H9 (cell line): Measurements from ENCODE around the gene SYT2. TPM values are rescaled to one million over a fixed set of nuclear protein-coding genes. Genes with fewer than 3 reads are reported as not detected.
A peak's percentile ranks its signal among the peaks of the same experiment; 100 is the strongest.

Source experiments
- DNase-seq: peaks from one replicate; pipeline ENCODE4 v3.0.0-alpha.2; 2017
- H2AFZ ChIP-seq: one replicate; pipeline ENCODE4 v1.6.1; 2013; ENCODE audit warnings: mild to moderate bottlenecking, low read length, control low read depth, moderate library complexity
- H2AK5ac ChIP-seq: 2 replicates; pipeline ENCODE4 v1.6.1; 2013; ENCODE audit warnings: low read length, control low read depth, mixed read lengths; ENCODE audit not compliant: insufficient read length
- H2BK120ac ChIP-seq: one replicate; pipeline ENCODE4 v1.6.1; 2013; ENCODE audit warnings: low read depth, mild to moderate bottlenecking, low read length, control low read depth, inconsistent platforms; ENCODE audit not compliant: poor library complexity, severe bottlenecking
- H2BK12ac ChIP-seq: 2 replicates; pipeline ENCODE4 v1.6.1; 2013; ENCODE audit warnings: low read length, control low read depth, mixed read lengths, low read depth; ENCODE audit not compliant: insufficient read length
- H2BK15ac ChIP-seq: 2 replicates; pipeline ENCODE4 v1.6.1; 2013; ENCODE audit warnings: low read depth, low read length, control low read depth
- H2BK20ac ChIP-seq: one replicate; pipeline ENCODE4 v1.6.1; 2013; ENCODE audit warnings: low read depth, mild to moderate bottlenecking, low read length, control low read depth, inconsistent platforms; ENCODE audit not compliant: poor library complexity, severe bottlenecking
- H2BK5ac ChIP-seq: 2 replicates; pipeline ENCODE4 v1.6.1; 2013; ENCODE audit warnings: low read length, control low read depth, mixed read lengths; ENCODE audit not compliant: insufficient read length
- H3K14ac ChIP-seq: 2 replicates; pipeline ENCODE4 v1.6.1; 2013; ENCODE audit warnings: low read length, control low read depth; ENCODE audit not compliant: insufficient read depth
- H3K18ac ChIP-seq: 2 replicates; pipeline ENCODE4 v1.6.1; 2013; ENCODE audit warnings: low read depth, mild to moderate bottlenecking, mixed read lengths, low read length, control low read depth; ENCODE audit not compliant: insufficient read length
- H3K23ac ChIP-seq: 2 replicates; pipeline ENCODE4 v1.6.1; 2013; ENCODE audit warnings: low read length, control low read depth, mixed read lengths, low read depth; ENCODE audit not compliant: insufficient read length
- H3K23me2 ChIP-seq: 2 replicates; pipeline ENCODE4 v1.6.1; 2013; ENCODE audit warnings: low read depth, mild to moderate bottlenecking, mixed read lengths, low read length, control low read depth; ENCODE audit not compliant: insufficient read length, poor library complexity, severe bottlenecking
- H3K27ac ChIP-seq: 2 replicates; pipeline ENCODE4 v1.5.1; 2013; ENCODE audit warnings: low read length, control low read depth, mixed read lengths, low read depth; ENCODE audit not compliant: insufficient read length
- H3K27me3 ChIP-seq: 2 replicates; pipeline ENCODE4 v1.6.1; 2013; ENCODE audit warnings: low read length, control low read depth, inconsistent platforms; ENCODE audit not compliant: insufficient read depth
- H3K4ac ChIP-seq: 2 replicates; pipeline ENCODE4 v1.6.1; 2013; ENCODE audit warnings: low read depth, mild to moderate bottlenecking, control low read depth, inconsistent platforms, low read length, moderate library complexity
- H3K4me1 ChIP-seq: 2 replicates; pipeline ENCODE4 v1.6.1; 2013; ENCODE audit warnings: low read length, control low read depth, inconsistent platforms; ENCODE audit not compliant: insufficient read depth
- H3K4me2 ChIP-seq: 2 replicates; pipeline ENCODE4 v1.6.1; 2013; ENCODE audit warnings: low read length, control low read depth, mixed read lengths; ENCODE audit not compliant: insufficient read length, insufficient read depth
- H3K56ac ChIP-seq: 2 replicates; pipeline ENCODE4 v1.6.1; 2013; ENCODE audit warnings: low read depth, mild to moderate bottlenecking, mixed read lengths, low read length, control low read depth; ENCODE audit not compliant: insufficient read length
- H3K79me1 ChIP-seq: 2 replicates; pipeline ENCODE4 v1.6.1; 2013; ENCODE audit warnings: low read depth, mild to moderate bottlenecking, moderate library complexity, low read length, control low read depth, inconsistent platforms; ENCODE audit not compliant: insufficient read depth, poor library complexity, severe bottlenecking
- H3K79me2 ChIP-seq: 2 replicates; pipeline ENCODE4 v1.6.1; 2013; ENCODE audit warnings: low read length, control low read depth, inconsistent platforms; ENCODE audit not compliant: insufficient read depth
- H3K9ac ChIP-seq: 2 replicates; pipeline ENCODE4 v1.6.1; 2013; ENCODE audit warnings: low read length, control low read depth, mixed read lengths; ENCODE audit not compliant: insufficient read length; ENCODE audit errors: extremely low read depth
- H3K9me3 ChIP-seq: one replicate; pipeline ENCODE4 v1.6.1; 2013; ENCODE audit warnings: low read depth, low read length, inconsistent platforms; ENCODE audit not compliant: control insufficient read depth
- H3T11ph ChIP-seq: one replicate; pipeline ENCODE4 v1.6.1; 2013; ENCODE audit warnings: mild to moderate bottlenecking, low read length, control low read depth, inconsistent platforms
- H4K20me1 ChIP-seq: one replicate; pipeline ENCODE4 v1.6.1; 2013; ENCODE audit not compliant: control insufficient read depth, insufficient read length, insufficient read depth
- H4K5ac ChIP-seq: 2 replicates; pipeline ENCODE4 v1.6.1; 2013; ENCODE audit warnings: low read depth, mild to moderate bottlenecking, mixed read lengths, low read length, control low read depth; ENCODE audit not compliant: insufficient read length
- H4K8ac ChIP-seq: replicated peaks from 2 replicates; pipeline ENCODE4 v1.6.1; 2013; ENCODE audit warnings: low read length, control low read depth, mixed read lengths, low read depth; ENCODE audit not compliant: insufficient read length
- H4K91ac ChIP-seq: 2 replicates; pipeline ENCODE4 v1.6.1; 2013; ENCODE audit warnings: low read depth, mild to moderate bottlenecking, moderate library complexity, mixed read lengths, low read length, control low read depth; ENCODE audit not compliant: insufficient read length
- H3K27ac Mint-ChIP-seq, 3 experiments: 2 replicates in 2 of 3; 3 replicates in 1 of 3; pipeline ENCODE4 v1.8.0; 2020 to 2021; ENCODE audit warnings: mixed read lengths in 3 of 3, mild to moderate bottlenecking in 1 of 3, moderate library complexity in 1 of 3
- H3K27me3 Mint-ChIP-seq: 2 replicates; pipeline ENCODE4 v1.8.0; 2021; ENCODE audit warnings: low read depth, mild to moderate bottlenecking, moderate library complexity, mixed read lengths
- H3K36me3 Mint-ChIP-seq, 3 experiments: 2 replicates in 2 of 3; 3 replicates in 1 of 3; pipeline ENCODE4 v1.8.0; 2020 to 2021; ENCODE audit warnings: low read depth in 3 of 3, mixed read lengths in 3 of 3; ENCODE audit not compliant: insufficient read depth in 1 of 3
- H3K4me1 Mint-ChIP-seq, 2 experiments: 2 replicates each; pipeline ENCODE4 v1.8.0; 2020; ENCODE audit warnings: mixed read lengths in 2 of 2
- H3K4me3 Mint-ChIP-seq, 2 experiments: 2 replicates in 1 of 2; 3 replicates in 1 of 2; pipeline ENCODE4 v1.8.0; 2020 to 2021; ENCODE audit warnings: mild to moderate bottlenecking in 2 of 2, mixed read lengths in 2 of 2, moderate library complexity in 1 of 2
- H3K9me3 Mint-ChIP-seq, 2 experiments: 2 replicates in 1 of 2; 3 replicates in 1 of 2; pipeline ENCODE4 v1.8.0; 2020; ENCODE audit warnings: mild to moderate bottlenecking in 2 of 2, mixed read lengths in 2 of 2, moderate library complexity in 1 of 2
- CTCF ChIP-seq: fragments of 200-600 bp; sonication (generic); conservative IDR thresholded peaks from 3 replicates; pipeline ENCODE4 v1.8.0; 2021; ENCODE audit warnings: antibody characterized with exemption, mild to moderate bottlenecking
- total RNA-seq: library from RNA; stranded (reverse); gene quantifications from 2 replicates; pipeline ENCODE4 v1.2.1, GENCODE V29; 2021

SYT2 gene
- total RNA-seq, 1 experiment from 2014 or later, result 3.3 TPM

DNA sequence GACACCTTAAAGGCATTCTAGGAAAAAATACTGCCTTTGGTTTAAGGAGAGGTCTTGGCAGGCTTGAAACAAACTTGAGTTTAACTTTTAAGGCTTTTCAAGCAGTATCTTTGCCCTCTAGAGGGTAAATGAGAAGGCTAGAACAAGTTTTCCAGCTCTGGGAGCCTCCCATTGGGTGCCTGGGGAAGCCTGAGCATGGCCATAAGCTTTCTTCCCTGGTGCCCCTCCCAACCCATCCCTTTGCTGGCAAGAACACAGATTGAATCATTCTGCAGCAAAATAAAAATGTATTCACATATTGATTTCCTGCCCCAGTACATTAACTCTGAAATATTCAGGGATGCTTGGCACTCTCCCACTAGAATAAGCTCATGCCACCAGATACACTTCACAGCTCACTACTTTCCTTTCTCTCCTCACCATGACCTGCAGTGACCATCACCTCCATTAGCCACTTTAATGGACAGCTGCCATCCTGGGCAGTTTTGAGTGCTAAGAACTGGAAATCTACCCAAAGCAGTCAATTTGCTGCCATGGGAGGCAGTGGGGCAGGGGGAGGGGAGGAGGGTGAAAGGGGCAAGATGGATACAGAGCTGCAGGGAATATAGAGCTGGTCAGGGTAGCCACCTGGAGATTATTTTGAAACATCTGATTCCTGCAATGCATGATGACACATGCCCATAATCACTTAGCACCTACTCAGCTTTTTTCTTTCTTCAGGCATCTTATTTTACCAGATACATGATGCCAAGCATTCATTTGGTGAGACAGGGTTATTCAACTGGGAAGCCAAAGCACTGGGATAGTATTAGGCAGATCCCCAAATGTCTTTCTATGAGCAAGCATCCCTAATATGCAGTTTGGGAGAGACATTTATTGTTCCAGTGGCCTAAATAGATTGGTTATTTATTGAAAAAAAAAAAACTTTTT lies 140.6 kb downstream of the SYT2 start:
- no peak overlapping the region for H3K9ac ChIP-seq
- no peaks in the 10 kb centered on the region; a peak in 1 of 7 replicates for H3K36me3 Mint-ChIP-seq
- peak overlapping the region; percentile 6 to 44 (median 12); a peak in 3 of 7 replicates for H3K27ac Mint-ChIP-seq

More for the DNA sequence above, 140.6 kb downstream of the SYT2 start:
- no peak overlapping the region for H3K4ac ChIP-seq
- no peak overlapping the region for H4K5ac ChIP-seq
- no peak overlapping the region for H4K8ac ChIP-seq
- no peak for DNase-seq
- H3K79me2 ChIP-seq, result no peaks in the 10 kb centered on the region
- H3K27ac ChIP-seq, result no peak overlapping the region
- no peak overlapping the region for H2BK5ac ChIP-seq
- Mint-ChIP-seq H3K4me3 (no peak overlapping the region), H3K9me3 (no peaks in the 10 kb centered on the region), H3K27me3 (no peaks in the 10 kb centered on the region), H3K4me1 (peaks cover 43 to 45% of the 10 kb centered on the region in 2 experiments)
- no peak overlapping the region for H2BK15ac ChIP-seq
- no peak overlapping the region for H3K23ac ChIP-seq
- H3K27me3 ChIP-seq, result no peaks in the 10 kb centered on the region
- TF ChIP-seq CTCF, result no peak
- no peak overlapping the region for H3K56ac ChIP-seq
- no peak overlapping the region for H3K4me2 ChIP-seq
- no peak overlapping the region for H2BK20ac ChIP-seq
- no peaks in the 10 kb centered on the region for H3K79me1 ChIP-seq
- H3K14ac ChIP-seq, result no peak overlapping the region
- H3K18ac ChIP-seq, result no peak overlapping the region
- H3K4me1 ChIP-seq, result peaks cover 25% of the 10 kb centered on the region; the same call in 1 of the 2 replicates
- H4K91ac ChIP-seq, result no peak overlapping the region
- H2AFZ ChIP-seq, result no peak overlapping the region
- no peaks in the 10 kb centered on the region for H3K23me2 ChIP-seq
- no peak overlapping the region for H3T11ph ChIP-seq
- H2AK5ac ChIP-seq, result no peak overlapping the region
- H2BK12ac ChIP-seq, result no peak overlapping the region
- H2BK120ac ChIP-seq, result no peak overlapping the region
- no peaks in the 10 kb centered on the region for H3K9me3 ChIP-seq
- H4K20me1 ChIP-seq, result no peaks in the 10 kb centered on the region
